H9 (cell line): ENCODE results near the gene NR1H4. TPM values are rescaled to one million over a fixed set of nuclear protein-coding genes. Genes with fewer than 3 reads are reported as not detected.

Source experiments
- DNase-seq: peaks from one replicate; pipeline ENCODE4 v3.0.0-alpha.2; 2017
- H2AFZ ChIP-seq: one replicate; pipeline ENCODE4 v1.6.1; 2013; ENCODE audit warnings: mild to moderate bottlenecking, low read length, control low read depth, moderate library complexity
- H2AK5ac ChIP-seq: 2 replicates; pipeline ENCODE4 v1.6.1; 2013; ENCODE audit warnings: low read length, control low read depth, mixed read lengths; ENCODE audit not compliant: insufficient read length
- H2BK120ac ChIP-seq: one replicate; pipeline ENCODE4 v1.6.1; 2013; ENCODE audit warnings: low read depth, mild to moderate bottlenecking, low read length, control low read depth, inconsistent platforms; ENCODE audit not compliant: poor library complexity, severe bottlenecking
- H2BK12ac ChIP-seq: 2 replicates; pipeline ENCODE4 v1.6.1; 2013; ENCODE audit warnings: low read length, control low read depth, mixed read lengths, low read depth; ENCODE audit not compliant: insufficient read length
- H2BK15ac ChIP-seq: 2 replicates; pipeline ENCODE4 v1.6.1; 2013; ENCODE audit warnings: low read depth, low read length, control low read depth
- H2BK20ac ChIP-seq: one replicate; pipeline ENCODE4 v1.6.1; 2013; ENCODE audit warnings: low read depth, mild to moderate bottlenecking, low read length, control low read depth, inconsistent platforms; ENCODE audit not compliant: poor library complexity, severe bottlenecking
- H2BK5ac ChIP-seq: 2 replicates; pipeline ENCODE4 v1.6.1; 2013; ENCODE audit warnings: low read length, control low read depth, mixed read lengths; ENCODE audit not compliant: insufficient read length
- H3K14ac ChIP-seq: 2 replicates; pipeline ENCODE4 v1.6.1; 2013; ENCODE audit warnings: low read length, control low read depth; ENCODE audit not compliant: insufficient read depth
- H3K18ac ChIP-seq: 2 replicates; pipeline ENCODE4 v1.6.1; 2013; ENCODE audit warnings: low read depth, mild to moderate bottlenecking, mixed read lengths, low read length, control low read depth; ENCODE audit not compliant: insufficient read length
- H3K23ac ChIP-seq: 2 replicates; pipeline ENCODE4 v1.6.1; 2013; ENCODE audit warnings: low read length, control low read depth, mixed read lengths, low read depth; ENCODE audit not compliant: insufficient read length
- H3K23me2 ChIP-seq: 2 replicates; pipeline ENCODE4 v1.6.1; 2013; ENCODE audit warnings: low read depth, mild to moderate bottlenecking, mixed read lengths, low read length, control low read depth; ENCODE audit not compliant: insufficient read length, poor library complexity, severe bottlenecking
- H3K27ac ChIP-seq: 2 replicates; pipeline ENCODE4 v1.5.1; 2013; ENCODE audit warnings: low read length, control low read depth, mixed read lengths, low read depth; ENCODE audit not compliant: insufficient read length
- H3K27me3 ChIP-seq: 2 replicates; pipeline ENCODE4 v1.6.1; 2013; ENCODE audit warnings: low read length, control low read depth, inconsistent platforms; ENCODE audit not compliant: insufficient read depth
- H3K4ac ChIP-seq: 2 replicates; pipeline ENCODE4 v1.6.1; 2013; ENCODE audit warnings: low read depth, mild to moderate bottlenecking, control low read depth, inconsistent platforms, low read length, moderate library complexity
- H3K4me1 ChIP-seq: 2 replicates; pipeline ENCODE4 v1.6.1; 2013; ENCODE audit warnings: low read length, control low read depth, inconsistent platforms; ENCODE audit not compliant: insufficient read depth
- H3K4me2 ChIP-seq: 2 replicates; pipeline ENCODE4 v1.6.1; 2013; ENCODE audit warnings: low read length, control low read depth, mixed read lengths; ENCODE audit not compliant: insufficient read length, insufficient read depth
- H3K56ac ChIP-seq: 2 replicates; pipeline ENCODE4 v1.6.1; 2013; ENCODE audit warnings: low read depth, mild to moderate bottlenecking, mixed read lengths, low read length, control low read depth; ENCODE audit not compliant: insufficient read length
- H3K79me1 ChIP-seq: 2 replicates; pipeline ENCODE4 v1.6.1; 2013; ENCODE audit warnings: low read depth, mild to moderate bottlenecking, moderate library complexity, low read length, control low read depth, inconsistent platforms; ENCODE audit not compliant: insufficient read depth, poor library complexity, severe bottlenecking
- H3K79me2 ChIP-seq: 2 replicates; pipeline ENCODE4 v1.6.1; 2013; ENCODE audit warnings: low read length, control low read depth, inconsistent platforms; ENCODE audit not compliant: insufficient read depth
- H3K9ac ChIP-seq: 2 replicates; pipeline ENCODE4 v1.6.1; 2013; ENCODE audit warnings: low read length, control low read depth, mixed read lengths; ENCODE audit not compliant: insufficient read length; ENCODE audit errors: extremely low read depth
- H3K9me3 ChIP-seq: one replicate; pipeline ENCODE4 v1.6.1; 2013; ENCODE audit warnings: low read depth, low read length, inconsistent platforms; ENCODE audit not compliant: control insufficient read depth
- H3T11ph ChIP-seq: one replicate; pipeline ENCODE4 v1.6.1; 2013; ENCODE audit warnings: mild to moderate bottlenecking, low read length, control low read depth, inconsistent platforms
- H4K20me1 ChIP-seq: one replicate; pipeline ENCODE4 v1.6.1; 2013; ENCODE audit not compliant: control insufficient read depth, insufficient read length, insufficient read depth
- H4K5ac ChIP-seq: 2 replicates; pipeline ENCODE4 v1.6.1; 2013; ENCODE audit warnings: low read depth, mild to moderate bottlenecking, mixed read lengths, low read length, control low read depth; ENCODE audit not compliant: insufficient read length
- H4K8ac ChIP-seq: replicated peaks from 2 replicates; pipeline ENCODE4 v1.6.1; 2013; ENCODE audit warnings: low read length, control low read depth, mixed read lengths, low read depth; ENCODE audit not compliant: insufficient read length
- H4K91ac ChIP-seq: 2 replicates; pipeline ENCODE4 v1.6.1; 2013; ENCODE audit warnings: low read depth, mild to moderate bottlenecking, moderate library complexity, mixed read lengths, low read length, control low read depth; ENCODE audit not compliant: insufficient read length
- H3K27ac Mint-ChIP-seq, 3 experiments: 2 replicates in 2 of 3; 3 replicates in 1 of 3; pipeline ENCODE4 v1.8.0; 2020 to 2021; ENCODE audit warnings: mixed read lengths in 3 of 3, mild to moderate bottlenecking in 1 of 3, moderate library complexity in 1 of 3
- H3K27me3 Mint-ChIP-seq: 2 replicates; pipeline ENCODE4 v1.8.0; 2021; ENCODE audit warnings: low read depth, mild to moderate bottlenecking, moderate library complexity, mixed read lengths
- H3K36me3 Mint-ChIP-seq, 3 experiments: 2 replicates in 2 of 3; 3 replicates in 1 of 3; pipeline ENCODE4 v1.8.0; 2020 to 2021; ENCODE audit warnings: low read depth in 3 of 3, mixed read lengths in 3 of 3; ENCODE audit not compliant: insufficient read depth in 1 of 3
- H3K4me1 Mint-ChIP-seq, 2 experiments: 2 replicates each; pipeline ENCODE4 v1.8.0; 2020; ENCODE audit warnings: mixed read lengths in 2 of 2
- H3K4me3 Mint-ChIP-seq, 2 experiments: 2 replicates in 1 of 2; 3 replicates in 1 of 2; pipeline ENCODE4 v1.8.0; 2020 to 2021; ENCODE audit warnings: mild to moderate bottlenecking in 2 of 2, mixed read lengths in 2 of 2, moderate library complexity in 1 of 2
- H3K9me3 Mint-ChIP-seq, 2 experiments: 2 replicates in 1 of 2; 3 replicates in 1 of 2; pipeline ENCODE4 v1.8.0; 2020; ENCODE audit warnings: mild to moderate bottlenecking in 2 of 2, mixed read lengths in 2 of 2, moderate library complexity in 1 of 2
- CTCF ChIP-seq: fragments of 200-600 bp; sonication (generic); conservative IDR thresholded peaks from 3 replicates; pipeline ENCODE4 v1.8.0; 2021; ENCODE audit warnings: antibody characterized with exemption, mild to moderate bottlenecking
- WGBS: extraction: QIAGEN DNeasy Blood & Tissue Kit; methylation state at CpG from one replicate; pipeline ENCODE4 v1.1.7; 2013; ENCODE audit warnings: missing lambda C conversion rate, low lambda C conversion rate, mixed read lengths; ENCODE audit not compliant: insufficient read length; ENCODE audit errors: extremely low coverage; 5-methylcytosine and 5-hydroxymethylcytosine counted together
- total RNA-seq: library from RNA; stranded (reverse); gene quantifications from 2 replicates; pipeline ENCODE4 v1.2.1, GENCODE V29; 2021

NR1H4 gene
- total RNA-seq, 1 experiment from 2014 or later = not detected

- TF ChIP-seq CTCF = no peak
- no peak overlapping the region for H4K5ac ChIP-seq
- H2BK20ac ChIP-seq = no peak overlapping the region
- no peaks in the 10 kb centered on the region for H3K79me2 ChIP-seq
- H3K23me2 ChIP-seq = no peaks in the 10 kb centered on the region
- no peak overlapping the region for H3K4me2 ChIP-seq
- no peak overlapping the region for H3K18ac ChIP-seq
- no peak overlapping the region for H3K56ac ChIP-seq
- WGBS = no CpG with 5 or more reads among the region's 3 CpGs
- no peak overlapping the region for H2BK15ac ChIP-seq
- no peaks in the 10 kb centered on the region for H3K9me3 ChIP-seq
- Mint-ChIP-seq H3K27ac (no peak overlapping the region), H3K27me3 (no peaks in the 10 kb centered on the region), H3K36me3 (no peaks in the 10 kb centered on the region), H3K9me3 (0 out of 5 replicates have a peak, but pooled peaks cover 3% of the 10 kb centered on the region in 2 experiments), H3K4me3 (no peak overlapping the region), H3K4me1 (peaks cover 0 to 3% of the 10 kb centered on the region in 2 experiments; a peak in 1 of 4 replicates)
- no peaks in the 10 kb centered on the region for H3K4me1 ChIP-seq
- no peak overlapping the region for H2BK5ac ChIP-seq
- no peaks in the 10 kb centered on the region for H4K20me1 ChIP-seq
- no peak overlapping the region for H4K91ac ChIP-seq
- H2BK12ac ChIP-seq = no peak overlapping the region
- no peak overlapping the region for H3K23ac ChIP-seq
- H3K79me1 ChIP-seq = no peaks in the 10 kb centered on the region
- H3K9ac ChIP-seq = no peak overlapping the region
- no peaks in the 10 kb centered on the region for H3K27me3 ChIP-seq
- no peak for DNase-seq
- no peak overlapping the region for H3K4ac ChIP-seq
- H2AK5ac ChIP-seq = no peak overlapping the region
- H4K8ac ChIP-seq = no peak overlapping the region
- H2BK120ac ChIP-seq = no peak overlapping the region
- H2AFZ ChIP-seq = no peak overlapping the region
- H3K27ac ChIP-seq = no peak overlapping the region
- no peak overlapping the region for H3K14ac ChIP-seq
- no peak overlapping the region for H3T11ph ChIP-seq
These were observed 39.0 kb downstream of the NR1H4 start for GRCh38 chr12:100512692-100513091.
